NCI-H187 (cell line): ENCODE measurements around the gene COL18A1.
"Not testable (repeated sequence)": the region's sequence is repeated elsewhere in the genome, so short reads cannot be mapped to it uniquely, and the experiment has no call there.

Experiments
- DNase-seq, 2 experiments: peaks; one replicate each; lab custom pipeline; 2025; lab: John Stamatoyannopoulos, UW

COL18A1 gene

DNA sequence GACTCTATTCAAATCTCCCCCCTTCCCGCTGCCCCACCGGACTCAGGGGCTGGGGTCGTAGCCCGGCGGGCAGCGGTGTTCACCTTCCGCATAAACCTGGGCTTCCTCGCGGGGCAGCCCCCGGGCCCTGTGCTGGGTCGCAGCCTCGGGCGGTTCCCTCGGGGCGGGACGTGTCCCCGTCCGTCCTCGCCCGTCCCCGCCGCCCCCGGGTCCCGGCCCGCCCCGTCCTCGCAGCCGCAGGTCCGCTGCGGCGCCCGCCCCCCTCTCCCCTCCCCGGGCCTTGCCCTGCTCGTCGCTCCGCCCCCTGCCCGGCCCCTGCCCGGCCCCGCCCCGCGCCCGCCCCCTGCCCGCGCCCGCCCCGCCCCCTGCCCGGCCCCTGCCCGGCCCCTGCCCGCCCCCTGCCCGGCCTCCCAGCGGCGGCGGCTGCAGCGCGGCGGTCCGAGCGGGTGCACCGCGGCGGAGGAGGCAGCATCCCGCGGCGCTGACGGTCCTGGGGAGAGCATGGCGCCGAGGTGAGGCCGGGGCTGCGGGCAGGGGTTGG, at the start of gene COL18A1:
COL18A1 (plus strand) TSS at position 436 of the 541 bp plus-strand sequence; CDS start at position 502, 66 bp downstream.
- DNase-seq = no peak

DNA sequence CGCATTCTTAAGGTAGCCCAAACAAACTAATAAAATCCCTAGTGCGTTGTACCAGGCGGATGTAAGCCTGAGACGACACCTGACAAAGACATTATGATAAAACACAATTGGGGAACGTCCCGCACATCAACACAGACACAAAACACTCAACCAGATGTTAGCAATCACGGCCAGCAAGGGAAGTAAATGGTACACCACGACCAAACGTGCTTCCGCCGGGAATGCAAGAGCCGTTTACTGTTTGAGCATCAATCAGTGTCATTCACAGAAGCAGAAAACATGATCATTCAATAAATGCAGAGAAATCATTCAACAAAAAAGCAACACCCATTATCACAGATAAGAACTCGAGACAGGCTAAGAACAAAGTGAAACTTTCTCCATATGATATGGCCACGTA, 49.4 kb upstream of the COL18A1 start:
- no peak for DNase-seq

DNA sequence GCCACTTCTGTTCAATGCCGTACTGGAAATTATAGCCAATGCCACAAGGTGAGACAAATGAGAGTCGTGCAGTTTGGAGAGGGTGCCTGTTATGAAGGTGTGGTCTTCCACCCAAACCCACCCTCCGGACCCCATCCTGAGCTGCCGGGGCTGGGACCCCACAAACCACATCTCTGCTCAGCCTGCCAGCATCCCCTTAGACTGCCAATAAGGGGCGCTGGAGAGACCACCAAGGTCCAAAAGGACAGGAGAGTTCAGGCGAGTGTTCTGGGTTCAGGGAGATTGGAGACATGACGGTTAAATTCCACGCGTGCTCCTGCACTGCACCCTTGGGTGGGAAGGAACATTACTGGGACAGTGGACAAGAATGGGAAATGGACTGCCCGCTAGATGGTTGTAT, 48.7 kb upstream of the COL18A1 start:
- DNase-seq = no peak

DNA sequence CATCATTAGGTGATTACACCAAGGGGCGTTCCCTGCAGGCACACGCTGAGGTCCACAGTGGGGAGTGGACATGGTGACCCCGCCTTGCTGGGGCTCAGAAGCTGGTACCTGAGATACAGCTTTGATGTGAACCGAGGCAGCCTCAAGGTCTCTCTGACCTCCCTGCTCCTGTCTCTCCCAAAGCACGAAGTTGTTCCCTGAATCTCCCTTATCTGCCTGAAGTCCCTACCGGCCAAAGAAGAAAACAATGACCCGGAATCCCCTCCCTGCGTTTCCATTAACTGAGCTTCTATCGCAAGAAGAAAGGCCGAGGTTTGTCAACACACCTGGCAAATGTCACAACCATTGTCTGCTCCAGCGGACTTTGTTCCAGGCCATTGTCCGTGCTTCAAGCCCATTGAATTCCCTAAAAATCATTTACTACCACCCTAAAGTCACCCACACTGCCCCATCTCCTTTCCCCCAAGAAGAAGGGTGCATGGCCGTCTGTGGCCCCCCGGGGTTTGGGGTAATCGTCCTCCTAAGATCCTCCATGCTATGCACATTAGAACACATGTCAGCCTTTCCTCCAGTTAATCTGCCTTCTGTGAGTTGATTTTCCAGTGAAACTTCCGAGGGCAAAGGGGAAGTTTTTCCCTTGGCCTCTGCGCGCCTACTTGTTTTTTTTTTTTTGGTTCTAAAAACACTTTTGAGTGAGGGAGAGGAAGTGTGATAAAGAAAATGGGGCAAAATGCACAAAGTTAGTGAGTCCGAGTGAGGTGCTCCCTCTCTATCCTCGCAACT, 48.1 kb upstream of the COL18A1 start:
- no peak for DNase-seq

DNA sequence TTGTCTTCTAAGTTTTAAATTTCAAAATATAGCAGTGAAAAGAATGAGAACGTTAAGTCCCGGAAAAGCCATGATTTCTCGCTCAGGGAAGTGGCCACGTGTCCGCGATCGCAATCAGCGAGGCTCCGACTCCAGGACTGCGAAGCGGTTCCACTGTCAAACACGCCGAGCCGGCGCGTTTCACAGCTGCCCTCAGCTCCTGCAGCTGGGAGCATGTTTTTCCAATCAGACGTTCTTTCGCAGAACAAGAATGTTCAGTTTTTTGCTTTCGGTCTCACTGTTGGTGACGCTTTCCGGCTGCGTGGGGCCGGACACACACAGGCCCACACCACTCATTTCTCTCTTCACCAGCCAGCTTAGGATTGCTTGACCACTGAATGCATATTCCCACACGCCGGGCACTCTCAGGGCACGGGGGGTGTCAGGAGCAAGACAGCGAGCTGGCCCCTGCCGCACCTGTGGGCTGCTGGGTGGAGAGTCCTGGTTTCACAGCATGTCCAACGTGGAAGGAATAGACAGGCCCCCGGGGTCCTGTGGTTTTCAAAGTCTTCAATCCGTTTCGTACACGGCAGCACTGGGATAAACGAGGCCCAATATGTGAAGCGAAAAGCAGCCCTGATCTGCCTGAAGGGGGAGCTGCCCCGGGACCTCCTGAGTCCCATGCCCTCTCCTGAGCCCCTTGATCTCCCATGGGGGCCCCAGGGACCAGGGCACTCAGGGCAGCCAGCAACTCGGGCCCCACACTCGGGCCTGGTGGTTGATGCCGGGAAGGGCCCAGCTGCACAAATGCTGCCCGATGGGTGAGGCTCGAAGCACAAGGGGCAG, 47.3 kb upstream of the COL18A1 start:
- no peak for DNase-seq

DNA sequence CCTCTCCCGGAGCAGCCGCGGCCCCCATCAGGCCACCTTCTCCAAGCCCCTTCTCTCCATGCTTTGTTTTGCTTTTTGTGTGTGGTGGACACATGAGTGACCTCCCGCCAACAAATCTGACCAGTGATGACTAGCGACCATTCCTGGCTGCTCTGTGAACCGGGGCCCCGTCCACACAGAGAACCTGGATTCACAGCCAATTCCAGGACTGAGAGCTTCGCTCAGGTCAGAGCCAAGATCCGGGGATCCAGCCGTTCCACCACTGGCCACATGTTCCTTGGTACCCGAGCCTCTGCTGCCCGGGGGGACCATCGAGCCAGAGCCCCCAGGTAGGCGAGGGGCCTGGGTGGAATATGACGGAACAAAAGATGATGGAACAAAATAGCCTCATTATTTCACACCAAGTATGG, 46.7 kb upstream of the COL18A1 start:
- no peak for DNase-seq

DNA sequence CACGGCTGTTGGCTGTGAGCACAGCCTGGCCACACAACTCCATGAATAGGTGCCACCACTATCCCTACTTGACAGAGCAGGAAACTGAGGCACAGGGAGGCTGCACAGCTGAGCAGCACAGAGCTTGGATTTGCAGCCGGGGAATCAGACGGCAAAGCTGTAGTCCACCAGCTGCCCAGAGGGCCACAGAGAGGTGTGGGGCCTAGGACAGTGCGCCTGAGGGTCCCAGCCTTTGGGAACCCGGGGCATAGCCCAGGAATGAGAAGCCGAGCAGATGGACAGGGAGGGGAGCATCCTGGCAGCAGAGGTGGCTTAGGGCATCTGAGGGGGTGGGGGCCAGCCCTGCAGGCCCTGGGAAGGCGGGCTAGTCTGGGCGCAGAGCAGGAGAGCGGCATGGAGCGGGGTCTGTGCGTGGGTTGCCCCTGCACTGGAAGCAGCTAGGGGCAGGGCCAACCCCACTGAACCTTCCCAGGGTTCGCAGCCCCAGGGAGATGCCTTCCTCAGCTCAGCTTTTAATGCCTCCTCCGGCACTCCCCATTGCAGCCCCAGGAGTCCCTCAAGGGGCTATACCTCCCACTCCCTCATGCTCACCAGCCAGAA, 46.2 kb upstream of the COL18A1 start:
- no peak for DNase-seq

DNA sequence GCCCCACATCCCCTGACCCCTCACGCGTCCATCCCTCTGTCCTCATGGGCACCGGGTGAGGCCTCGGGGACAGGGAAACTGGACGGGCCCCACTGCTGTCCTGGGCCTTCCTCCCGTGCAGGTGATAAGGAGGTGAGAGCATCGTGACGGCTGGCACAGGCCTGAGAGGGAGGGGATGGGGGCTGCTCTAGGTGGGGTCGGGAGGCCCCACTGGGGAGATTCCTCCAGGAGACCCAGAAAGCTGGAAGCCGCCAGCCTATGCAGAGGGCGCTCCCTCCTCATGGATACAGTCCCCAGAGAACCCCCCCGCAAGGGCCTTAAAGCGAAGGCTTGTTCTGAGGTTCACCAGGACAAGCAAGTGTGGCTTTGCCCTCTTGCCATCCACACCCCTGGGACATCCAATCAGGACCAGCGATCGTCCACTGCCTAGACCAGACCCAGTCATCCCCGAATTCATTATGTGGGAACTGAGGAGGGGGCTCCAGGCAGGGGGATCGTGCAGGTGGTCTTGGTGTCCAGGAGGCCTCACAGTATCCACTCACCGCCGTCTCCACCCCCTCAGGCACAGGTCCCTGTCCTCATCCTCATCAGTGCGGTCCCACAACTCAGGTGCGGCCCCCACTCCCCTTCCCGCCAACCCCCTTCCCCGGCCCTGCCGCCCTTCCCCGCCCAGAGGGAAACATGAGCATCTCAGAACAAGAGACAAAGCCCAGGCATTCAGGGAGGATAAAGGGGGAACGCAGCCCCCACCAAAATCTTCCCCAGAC, 45.3 kb upstream of the COL18A1 start:
- no peak for DNase-seq

DNA sequence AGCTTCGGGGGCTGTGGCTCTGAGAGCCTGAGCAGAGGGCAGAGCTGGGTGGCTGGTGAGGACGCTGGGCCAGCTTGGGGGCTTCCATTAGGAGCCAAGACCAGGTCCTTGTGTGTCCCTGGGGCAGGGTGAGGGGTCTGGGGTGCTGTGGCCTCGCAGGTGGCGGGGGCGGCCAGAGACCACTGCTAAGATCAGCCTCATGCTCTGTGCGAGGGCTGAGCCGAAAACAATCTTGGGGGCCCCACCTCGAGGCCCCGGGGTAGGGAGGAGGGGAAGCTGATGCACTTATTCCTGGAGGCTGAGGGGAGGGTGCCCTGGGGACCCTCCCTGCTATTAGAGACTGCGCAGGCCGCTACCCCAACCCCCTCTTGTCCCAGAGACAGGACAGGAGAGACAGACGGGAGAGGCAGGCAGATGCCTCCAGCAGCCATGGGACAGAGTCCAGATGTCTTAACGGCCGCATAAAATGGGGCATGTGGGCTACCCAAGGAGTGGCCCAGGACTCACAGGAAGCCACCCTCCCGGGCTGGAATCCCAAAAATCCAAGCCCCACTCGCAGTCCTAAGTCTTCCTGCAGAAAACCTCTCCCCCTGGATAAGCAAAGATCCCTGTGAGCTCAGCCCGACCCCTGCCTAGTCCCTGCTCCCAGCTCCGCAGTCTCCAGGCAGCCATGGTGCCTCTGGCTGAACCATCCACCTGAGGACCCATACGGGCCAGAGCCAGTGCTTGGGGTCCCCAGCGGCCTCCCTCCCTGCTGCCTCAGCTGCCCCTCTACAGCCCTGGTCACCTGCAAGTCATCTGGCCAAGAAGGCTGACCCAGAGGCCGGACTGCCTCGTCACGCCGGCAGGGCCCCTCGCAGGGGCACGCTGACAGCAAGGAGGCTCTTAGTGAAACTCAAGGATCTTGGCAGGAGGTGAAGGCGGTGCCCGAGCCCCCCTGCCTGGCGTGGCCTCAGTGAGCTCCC, 43.6 kb upstream of the COL18A1 start:
- DNase-seq = no peak

DNA sequence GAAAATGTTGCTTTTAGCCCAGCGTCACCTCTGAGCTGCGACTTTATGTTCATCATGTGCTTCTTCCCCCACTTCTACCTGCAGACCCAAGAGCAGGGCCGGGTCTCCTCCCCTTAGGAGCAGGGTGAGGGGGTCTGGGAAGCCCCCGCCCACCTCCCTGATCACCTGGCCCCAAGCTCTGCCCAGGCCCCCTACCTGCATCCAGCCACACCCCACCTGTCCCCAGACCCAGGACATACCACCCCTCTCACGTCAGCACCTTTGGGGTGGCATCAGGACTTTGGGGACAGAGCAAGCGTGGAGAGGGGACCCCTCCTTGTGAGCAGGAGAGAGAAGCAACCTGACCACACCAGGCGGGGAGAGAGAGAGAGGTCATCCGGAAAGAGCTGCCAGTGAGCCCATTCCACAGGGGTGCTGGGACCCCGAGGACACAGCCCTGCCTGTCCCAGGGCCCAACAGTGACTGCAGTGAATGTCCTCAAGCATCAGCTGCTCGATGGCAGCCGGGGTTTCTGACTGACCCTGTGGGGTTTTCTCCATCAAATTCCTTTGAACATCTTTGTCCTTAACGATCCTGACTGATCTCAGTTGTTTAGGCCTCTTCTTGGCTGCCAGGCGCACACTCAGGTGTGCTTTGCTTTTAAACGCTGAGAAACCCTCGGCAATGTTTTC, 42.8 kb upstream of the COL18A1 start:
- no peak for DNase-seq

DNA sequence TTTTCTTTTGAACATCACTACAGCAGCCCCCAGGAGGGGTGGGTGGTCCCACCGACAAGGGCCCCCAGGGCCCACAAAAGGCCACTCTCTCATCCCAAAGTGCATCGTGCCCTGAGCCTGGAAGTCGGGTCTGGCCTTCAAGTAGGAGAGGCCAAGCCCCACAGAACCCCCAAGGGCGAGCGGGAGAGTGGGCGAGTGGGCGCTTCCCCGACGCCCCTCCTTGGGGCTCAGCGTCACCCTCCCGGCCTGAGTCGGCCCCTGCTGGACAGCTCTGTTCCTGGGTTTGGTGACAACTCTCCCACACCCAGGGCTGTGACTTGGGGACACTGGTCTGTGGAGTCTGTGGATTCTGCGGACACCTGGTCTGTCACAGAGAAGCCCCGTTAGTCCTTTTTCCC, 42.2 kb upstream of the COL18A1 start:
- no peak for DNase-seq

DNA sequence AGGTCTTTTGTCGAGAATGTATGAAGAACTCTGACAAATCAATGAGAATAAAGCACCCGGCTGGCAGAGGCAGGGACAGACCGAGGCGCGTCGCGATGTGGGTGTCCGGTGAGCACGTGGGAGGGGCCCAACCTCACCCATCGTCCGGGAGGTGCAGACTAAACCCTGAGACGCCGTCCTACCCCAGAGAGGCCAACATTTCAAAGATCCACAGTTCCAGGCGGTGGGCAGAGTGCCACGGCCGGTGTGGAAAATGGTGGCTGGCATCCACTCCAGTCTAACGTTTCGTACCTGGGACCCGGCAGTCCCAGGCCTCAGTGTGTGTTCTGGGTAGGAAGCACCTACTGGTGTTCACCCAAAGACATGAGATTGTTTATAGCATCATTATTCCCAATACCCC, 41.7 kb upstream of the COL18A1 start:
- DNase-seq = not testable (repeated sequence)

DNA sequence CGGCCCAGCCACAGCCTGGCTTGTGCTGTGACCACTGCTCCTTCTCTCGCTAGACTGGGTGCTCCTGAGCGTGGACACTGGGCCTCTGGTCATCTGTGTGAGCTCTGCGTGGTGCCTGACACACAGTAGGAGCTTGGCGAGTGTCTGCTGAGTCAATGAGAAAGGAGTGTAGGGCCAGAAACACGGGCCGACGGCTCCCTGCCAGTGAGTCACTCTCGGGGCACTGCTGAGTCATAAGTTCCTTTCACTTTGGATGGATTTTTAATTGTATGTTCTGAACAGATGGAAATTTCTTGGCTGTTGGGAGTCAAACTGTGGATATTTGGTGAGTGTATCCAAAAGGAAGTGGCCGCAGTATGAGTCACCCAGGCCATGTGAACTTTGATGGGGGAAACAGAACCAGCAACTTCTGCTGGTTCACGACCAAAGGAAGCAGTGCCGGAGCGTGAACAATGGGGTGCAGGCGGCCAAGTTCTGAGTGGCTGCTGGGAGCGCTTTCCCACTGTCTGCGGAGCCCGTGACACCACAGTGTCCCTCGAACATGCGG, 41.0 kb upstream of the COL18A1 start:
- DNase-seq = no peak

DNA sequence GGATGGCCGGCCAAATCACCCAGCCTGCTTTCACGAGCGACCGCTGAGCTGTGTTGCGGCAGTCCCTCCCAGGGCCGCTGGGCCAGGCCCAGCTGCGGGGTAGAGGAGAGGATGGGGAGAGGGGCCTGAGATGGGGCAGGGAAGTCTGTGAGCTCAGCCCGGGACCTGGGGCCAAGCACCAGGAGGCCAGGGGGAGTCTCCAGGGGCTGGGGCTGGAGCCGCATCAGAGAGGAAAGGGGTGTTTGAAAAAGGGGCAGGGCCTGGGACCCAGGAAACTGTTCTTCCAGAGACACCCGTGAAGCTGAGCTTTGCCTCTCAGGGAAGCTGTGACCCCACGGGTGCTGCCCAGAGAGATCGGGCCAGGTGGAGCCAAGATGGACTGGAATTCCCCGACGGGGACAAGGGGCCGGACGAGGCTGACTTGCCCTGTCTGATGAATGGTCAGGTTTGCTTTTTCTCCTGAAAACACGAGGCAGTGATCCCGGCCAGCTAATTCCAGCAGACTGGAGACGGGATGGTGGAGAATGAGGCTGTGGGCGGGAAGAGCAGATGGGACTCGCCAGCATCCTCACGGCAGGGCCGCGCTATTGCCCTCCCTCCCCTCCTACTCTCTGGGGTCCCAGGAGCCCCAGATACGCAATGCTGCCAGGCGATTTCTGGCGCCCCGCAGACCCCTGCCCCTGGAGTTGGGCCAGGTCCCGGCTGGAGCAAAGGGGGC, 40.3 kb upstream of the COL18A1 start:
- no peak for DNase-seq

DNA sequence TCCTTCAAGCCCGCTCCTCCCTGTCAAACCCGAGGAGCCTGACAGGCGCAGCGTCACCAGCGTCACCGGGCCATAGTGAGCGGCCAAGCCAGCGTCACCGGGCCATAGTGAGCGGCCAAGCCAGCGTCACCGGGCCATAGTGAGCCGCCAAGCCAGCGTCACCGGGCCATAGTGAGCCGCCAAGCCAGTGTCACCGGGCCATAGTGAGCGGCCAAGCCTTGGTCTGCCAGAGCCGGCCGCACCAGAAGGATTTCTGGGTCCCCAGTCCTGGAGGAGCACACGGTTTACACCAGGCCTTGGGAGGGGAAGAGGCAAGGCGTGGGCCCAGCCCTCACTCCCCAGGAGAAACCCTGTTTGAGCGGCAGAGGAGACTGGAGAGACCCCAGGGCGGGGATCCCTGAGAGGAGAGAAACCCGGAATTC, 39.8 kb upstream of the COL18A1 start:
- DNase-seq = no peak

DNA sequence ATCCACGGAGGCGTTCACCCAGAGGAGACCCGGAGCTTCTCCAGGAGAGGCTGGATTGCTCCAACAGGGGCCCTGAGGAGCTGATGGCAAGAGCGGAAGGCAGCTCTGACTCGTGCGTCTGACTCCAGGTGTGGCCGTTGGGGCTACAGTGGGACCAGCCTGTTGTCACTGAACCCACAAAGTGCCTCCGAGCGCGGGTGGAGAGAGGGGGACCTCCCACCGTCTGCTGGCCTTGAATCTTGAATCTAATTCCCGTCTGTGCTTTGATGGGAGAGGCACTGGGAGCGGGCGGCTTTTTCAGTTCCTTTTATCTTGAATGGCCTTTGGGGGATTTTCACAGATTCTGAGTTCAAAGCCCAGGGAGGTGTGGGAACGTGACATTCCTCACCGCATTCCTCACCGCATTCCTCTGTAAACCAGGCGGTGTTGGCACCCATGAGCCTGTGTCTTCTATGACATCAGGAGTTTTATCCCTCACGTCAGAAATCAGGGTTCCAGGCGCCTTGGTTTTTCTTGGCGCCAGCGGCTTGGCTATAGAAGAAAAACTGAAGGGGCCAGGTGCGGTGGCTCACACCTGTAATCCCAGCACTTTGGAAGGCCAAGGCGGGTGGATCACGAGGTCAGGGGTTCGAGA, 39.2 kb upstream of the COL18A1 start:
- no peak for DNase-seq

DNA sequence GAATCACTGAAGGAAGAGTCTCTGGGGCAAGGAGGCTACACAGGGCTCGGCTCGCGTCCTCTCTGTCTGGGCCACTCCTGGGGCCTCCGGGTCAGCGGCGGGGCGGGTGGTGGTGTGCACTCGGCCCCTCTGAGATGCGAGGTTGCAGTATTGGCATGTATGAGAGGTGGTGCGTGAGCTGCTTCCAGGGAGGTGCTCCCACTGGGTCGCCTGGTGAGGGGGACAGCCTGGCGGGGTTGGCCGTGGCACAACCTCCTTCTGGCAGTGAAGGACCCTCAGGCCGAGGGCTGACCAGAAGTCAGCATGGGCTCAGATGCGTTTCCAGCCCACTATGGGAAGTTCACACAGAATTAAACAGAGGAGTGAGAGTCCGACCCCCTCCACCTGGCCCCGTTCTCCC, 38.5 kb upstream of the COL18A1 start:
- DNase-seq = no peak

DNA sequence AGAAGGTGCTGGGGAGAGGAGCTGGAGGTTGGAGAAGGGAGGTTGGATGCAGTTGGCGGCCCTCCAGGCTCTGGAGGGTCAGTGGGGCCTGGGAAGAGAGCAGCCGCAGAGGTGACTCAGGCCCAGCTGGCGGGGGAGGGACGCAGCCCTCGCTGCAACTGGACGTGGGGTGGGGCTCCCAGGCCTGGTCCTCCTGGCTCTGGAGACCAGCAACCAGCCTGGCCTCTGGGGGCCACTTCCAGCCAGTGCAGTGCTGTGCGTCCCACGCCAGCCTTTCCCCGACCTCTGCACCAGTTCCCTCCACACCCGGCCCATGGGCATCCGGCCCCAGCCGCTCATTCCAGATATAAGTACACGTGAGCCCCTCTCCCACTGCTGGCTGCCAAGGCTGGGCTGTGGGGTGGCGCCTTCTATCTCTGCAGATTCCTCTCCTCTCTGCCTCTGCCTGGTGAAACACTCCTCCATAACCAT, 38.0 kb upstream of the COL18A1 start:
- DNase-seq = no peak
